Measurements from ENCODE around the gene DTNB.

DTNB gene

GRCh38 chr2:25336383-25336841, 337.0 kb downstream of the DTNB start:
- DNase-seq (ENCODE audit: low read depth) = no peak
- TF ChIP-seq, protein P1, sequence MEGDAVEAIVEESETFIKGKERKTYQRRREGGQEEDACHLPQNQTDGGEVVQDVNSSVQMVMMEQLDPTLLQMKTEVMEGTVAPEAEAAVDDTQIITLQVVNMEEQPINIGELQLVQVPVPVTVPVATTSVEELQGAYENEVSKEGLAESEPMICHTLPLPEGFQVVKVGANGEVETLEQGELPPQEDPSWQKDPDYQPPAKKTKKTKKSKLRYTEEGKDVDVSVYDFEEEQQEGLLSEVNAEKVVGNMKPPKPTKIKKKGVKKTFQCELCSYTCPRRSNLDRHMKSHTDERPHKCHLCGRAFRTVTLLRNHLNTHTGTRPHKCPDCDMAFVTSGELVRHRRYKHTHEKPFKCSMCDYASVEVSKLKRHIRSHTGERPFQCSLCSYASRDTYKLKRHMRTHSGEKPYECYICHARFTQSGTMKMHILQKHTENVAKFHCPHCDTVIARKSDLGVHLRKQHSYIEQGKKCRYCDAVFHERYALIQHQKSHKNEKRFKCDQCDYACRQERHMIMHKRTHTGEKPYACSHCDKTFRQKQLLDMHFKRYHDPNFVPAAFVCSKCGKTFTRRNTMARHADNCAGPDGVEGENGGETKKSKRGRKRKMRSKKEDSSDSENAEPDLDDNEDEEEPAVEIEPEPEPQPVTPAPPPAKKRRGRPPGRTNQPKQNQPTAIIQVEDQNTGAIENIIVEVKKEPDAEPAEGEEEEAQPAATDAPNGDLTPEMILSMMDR (IDR thresholded peaks at IDR 0.05; ENCODE audit: control insufficient read depth, insufficient read depth, low read depth, low read length, missing control alignments) = no peak
- no peak overlapping the region for H3K4me3 ChIP-seq (ENCODE audit: control insufficient read depth, low read depth, low read length)

- H3K4me3 ChIP-seq (ENCODE audit: control insufficient read depth, low read depth, low read length) = no peak overlapping the region
- no peak for DNase-seq (ENCODE audit: low read depth)
- TF ChIP-seq, protein P1 (IDR thresholded peaks at IDR 0.05; ENCODE audit: control insufficient read depth, insufficient read depth, low read depth, low read length, missing control alignments) = no peak
These were observed 337.4 kb downstream of the DTNB start for GRCh38 chr2:25335971-25336370.

- no peak for DNase-seq (ENCODE audit: low read depth)
- no peak overlapping the region for H3K4me3 ChIP-seq (ENCODE audit: control insufficient read depth, low read depth, low read length)
- TF ChIP-seq, protein P1 (IDR thresholded peaks at IDR 0.05; ENCODE audit: control insufficient read depth, insufficient read depth, low read depth, low read length, missing control alignments) = no peak
These were observed 338.2 kb downstream of the DTNB start for GRCh38 chr2:25335204-25335603.

DNA sequence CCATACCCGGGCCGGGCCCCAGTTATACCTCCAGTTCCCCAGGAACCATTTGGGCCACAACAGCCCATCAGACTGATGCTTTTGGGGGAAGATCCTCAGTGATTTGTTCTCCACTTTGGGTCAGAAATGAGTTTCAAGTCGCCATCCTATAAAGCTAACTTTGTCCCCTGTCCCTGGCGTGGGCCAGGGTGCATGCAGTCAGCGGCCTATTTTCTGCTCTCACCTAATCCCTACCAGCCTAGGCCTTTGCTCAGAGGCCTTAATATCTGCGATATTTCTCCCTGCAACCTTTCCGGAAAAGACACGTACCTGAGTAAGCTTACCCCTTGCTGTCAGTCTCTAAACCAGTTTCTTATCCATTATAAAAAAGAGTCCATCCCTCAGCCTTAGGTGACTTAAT, 338.9 kb downstream of the DTNB start:
- TF ChIP-seq, protein P1 (IDR thresholded peaks at IDR 0.05; ENCODE audit: control insufficient read depth, insufficient read depth, low read depth, low read length, missing control alignments) = no peak
- H3K4me3 ChIP-seq (ENCODE audit: control insufficient read depth, low read depth, low read length) = no peak overlapping the region
- no peak for DNase-seq (ENCODE audit: low read depth)

DNA sequence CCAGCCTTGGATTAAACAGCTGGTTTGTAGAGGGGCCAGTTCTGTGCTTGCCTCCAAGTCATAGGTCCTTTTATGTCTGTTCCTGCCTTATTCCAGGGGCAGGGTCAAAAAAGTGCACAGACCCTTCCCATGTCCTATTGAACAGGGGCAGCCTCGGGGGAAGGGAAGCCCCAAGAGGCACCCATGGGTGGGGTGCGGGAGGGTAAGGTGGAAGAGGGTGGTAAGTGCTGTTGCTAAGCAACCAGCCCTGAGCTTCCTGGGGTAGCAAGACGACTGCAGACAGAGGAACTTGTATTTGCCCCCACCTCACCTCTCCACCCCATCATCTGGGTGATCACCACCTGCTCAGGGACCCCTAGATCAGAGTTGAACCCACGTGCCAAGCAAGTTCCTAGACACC, 339.4 kb downstream of the DTNB start:
- no peak for DNase-seq (ENCODE audit: low read depth)
- TF ChIP-seq, protein P1 (IDR thresholded peaks at IDR 0.05; ENCODE audit: control insufficient read depth, insufficient read depth, low read depth, low read length, missing control alignments) = no peak
- no peak overlapping the region for H3K4me3 ChIP-seq (ENCODE audit: control insufficient read depth, low read depth, low read length)

- H3K4me3 ChIP-seq (ENCODE audit: control insufficient read depth, low read depth, low read length) = no peak overlapping the region
- TF ChIP-seq, protein P1 (IDR thresholded peaks at IDR 0.05; ENCODE audit: control insufficient read depth, insufficient read depth, low read depth, low read length, missing control alignments) = no peak
- DNase-seq (ENCODE audit: low read depth) = no peak
These were observed 340.8 kb downstream of the DTNB start for GRCh38 chr2:25332571-25332970.
